Measurements from ENCODE around the gene APOL4. TPM values are rescaled to one million over a fixed set of nuclear protein-coding genes. Genes with fewer than 3 reads are reported as not detected.

APOL4 gene
- total RNA-seq, 1 experiment from 2014 or later: not detected

GRCh38 chr22:36165141-36165540 lies 36.5 kb downstream of the APOL4 start:
- Histone ChIP-seq H3K27me3 (ENCODE audit: insufficient read depth, low read depth) (no peaks in the 10 kb centered on the region; the same call in 1 of the 2 replicates), H2AFZ (no peak overlapping the region), H3K4me3 (no peak overlapping the region), H3F3A (ENCODE audit: insufficient read depth, low read depth) (no peaks in the 10 kb centered on the region), H3K36me3 (ENCODE audit: low read depth) (no peaks in the 10 kb centered on the region), H3K9me3 (ENCODE audit: insufficient read depth, low read depth) (0 out of 2 replicates have a peak, but pooled peaks cover 5% of the 10 kb centered on the region), H3K79me2 (ENCODE audit: low read depth) (no peaks in the 10 kb centered on the region), H3K4me2 (no peak overlapping the region), H3K4me1 (replicated peaks; ENCODE audit: insufficient read depth) (no peaks in the 10 kb centered on the region), H3K27ac (no peak overlapping the region), H4K20me1 (ENCODE audit: insufficient read depth) (no peaks in the 10 kb centered on the region), H3K9me2 (ENCODE audit: insufficient read depth) (no peaks in the 10 kb centered on the region)
- CTCF ChIA-PET: interaction anchor here (0.7 kb wide), 1 partner anchor 43 kb away, joined by 3 read pairs; no protein-coding TSS in a partner anchor
- no peak for DNase-seq
- TF ChIP-seq EZH2 (IDR thresholded peaks at IDR 0.05; ENCODE audit: low read depth): no peak
- TF ChIP-seq CTCF (conservative IDR thresholded peaks at IDR 0.05): no peak
- no TSS peak for BruUV-seq (replicated peaks)
- POLR2A ChIA-PET (ENCODE audit: unreplicated experiment): interaction anchor here (0.6 kb wide), 1 partner anchor 317 kb away, joined by 6 read pairs; no protein-coding TSS in a partner anchor
- intact Hi-C loops (cut with micrococcal nuclease; ENCODE audit: unreplicated experiment): no loop called here

DNA sequence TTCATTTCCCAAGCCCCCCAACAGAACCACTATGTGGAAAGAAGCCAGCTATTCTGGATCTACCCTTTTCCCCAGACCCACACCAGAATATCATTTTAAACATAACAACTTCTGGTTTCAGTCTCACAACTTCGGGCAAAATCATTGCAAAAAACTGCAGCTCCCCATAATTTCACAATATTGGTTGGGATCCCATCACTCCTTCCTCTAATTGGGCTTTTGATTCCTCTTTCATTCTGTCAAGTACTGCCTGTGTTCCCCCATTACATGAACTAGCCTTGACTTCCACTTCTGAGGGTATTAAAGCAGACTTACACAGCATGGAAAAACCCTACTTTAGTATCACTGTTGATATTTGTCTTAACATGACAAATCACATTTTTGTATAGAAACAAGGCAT lies 37.0 kb downstream of the APOL4 start:
- Histone ChIP-seq H3K9me2 (ENCODE audit: insufficient read depth) (no peaks in the 10 kb centered on the region), H3K36me3 (ENCODE audit: low read depth) (no peaks in the 10 kb centered on the region), H3K79me2 (ENCODE audit: low read depth) (no peaks in the 10 kb centered on the region), H3K9me3 (ENCODE audit: insufficient read depth, low read depth) (0 out of 2 replicates have a peak, but pooled peaks cover 5% of the 10 kb centered on the region), H3K27ac (no peak overlapping the region), H4K20me1 (ENCODE audit: insufficient read depth) (no peaks in the 10 kb centered on the region), H3F3A (ENCODE audit: insufficient read depth, low read depth) (no peaks in the 10 kb centered on the region), H2AFZ (no peak overlapping the region), H3K27me3 (ENCODE audit: insufficient read depth, low read depth) (no peaks in the 10 kb centered on the region; the same call in 1 of the 2 replicates), H3K4me3 (no peak overlapping the region), H3K4me1 (replicated peaks; ENCODE audit: insufficient read depth) (no peaks in the 10 kb centered on the region), H3K4me2 (no peak overlapping the region)
- TF ChIP-seq EZH2 (IDR thresholded peaks at IDR 0.05; ENCODE audit: low read depth) (no peak), CTCF (conservative IDR thresholded peaks at IDR 0.05) (no peak)
- POLR2A ChIA-PET (ENCODE audit: unreplicated experiment): interaction anchor here (0.7 kb wide), 1 partner anchor 436 kb away, joined by 9 read pairs; no protein-coding TSS in a partner anchor
- DNase-seq: no peak
- intact Hi-C loops (cut with micrococcal nuclease; ENCODE audit: unreplicated experiment): no loop called here
- CTCF ChIA-PET: interaction anchor here (0.7 kb wide), 1 partner anchor 43 kb away, joined by 3 read pairs; no protein-coding TSS in a partner anchor
- no TSS peak for BruUV-seq (replicated peaks)

DNA sequence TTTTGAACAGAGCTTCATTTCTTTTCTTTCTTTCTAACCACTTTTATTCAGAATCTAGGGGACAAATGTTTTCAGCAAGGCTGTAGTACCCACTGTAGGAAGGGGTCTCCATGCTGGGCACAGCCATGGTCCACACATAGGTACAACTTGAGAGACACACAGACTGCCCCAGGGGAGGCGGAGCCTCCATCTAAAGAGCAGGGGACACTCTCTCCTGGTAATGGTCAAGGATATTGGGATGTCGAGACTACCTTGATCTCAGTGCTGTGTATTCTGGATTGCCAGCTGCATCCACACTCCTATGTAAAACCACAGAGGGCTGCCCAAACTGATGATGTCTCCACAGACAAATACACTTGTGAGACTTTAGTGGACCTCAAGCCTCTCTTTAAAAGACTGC lies 38.1 kb downstream of the APOL4 start:
- no peaks in the 10 kb centered on the region for H4K20me1 ChIP-seq (ENCODE audit: insufficient read depth)
- no peak overlapping the region for H3K27ac ChIP-seq
- TF ChIP-seq CTCF (conservative IDR thresholded peaks at IDR 0.05) (no peak), EZH2 (IDR thresholded peaks at IDR 0.05; ENCODE audit: low read depth) (no peak)
- H3K9me3 ChIP-seq (ENCODE audit: insufficient read depth, low read depth): 0 out of 2 replicates have a peak, but pooled peaks cover under 1% of the 10 kb centered on the region
- CTCF ChIA-PET: no interaction called here
- no peaks in the 10 kb centered on the region for H3K79me2 ChIP-seq (ENCODE audit: low read depth)
- H3F3A ChIP-seq (ENCODE audit: insufficient read depth, low read depth): no peaks in the 10 kb centered on the region
- intact Hi-C loops (cut with micrococcal nuclease; ENCODE audit: unreplicated experiment): no loop called here
- DNase-seq: no peak
- no peaks in the 10 kb centered on the region for H3K4me1 ChIP-seq (replicated peaks; ENCODE audit: insufficient read depth)
- H3K9me2 ChIP-seq (ENCODE audit: insufficient read depth): no peaks in the 10 kb centered on the region
- H3K4me2 ChIP-seq: no peak overlapping the region
- H2AFZ ChIP-seq: no peak overlapping the region
- no peaks in the 10 kb centered on the region; the same call in 1 of the 2 replicates for H3K27me3 ChIP-seq (ENCODE audit: insufficient read depth, low read depth)
- no peak overlapping the region for H3K4me3 ChIP-seq
- no peaks in the 10 kb centered on the region for H3K36me3 ChIP-seq (ENCODE audit: low read depth)
- POLR2A ChIA-PET (ENCODE audit: unreplicated experiment): no interaction called here
- no TSS peak for BruUV-seq (replicated peaks)

Data from PC-9 (cell line).